CD14-positive monocyte (primary cell): ENCODE measurements around the gene DNM2. TPM values are rescaled to one million over a fixed set of nuclear protein-coding genes. Genes with fewer than 3 reads are reported as not detected.
A peak's percentile ranks its signal among the peaks of the same experiment; 100 is the strongest.

Experiments used
- DNase-seq, 3 donors: peaks; one replicate each; pipeline ENCODE4 v3.0.0-alpha.2; 2011 to 2022
- H2AFZ ChIP-seq: 2 replicates; pipeline ENCODE4 v1.6.0; 2012; ENCODE audit warnings: mild to moderate bottlenecking, low read depth, low read length, inconsistent platforms; ENCODE audit not compliant: insufficient read depth, poor library complexity, severe bottlenecking
- H3K27ac ChIP-seq, 2 donors: 1 replicate in 1 of 2; 2 replicates in 1 of 2; pipeline ENCODE4 v1.5.1; 2012 to 2013; ENCODE audit warnings: low read length in 2 of 2, control low read depth in 1 of 2, inconsistent platforms in 1 of 2, low read depth in 1 of 2, mild to moderate bottlenecking in 1 of 2
- H3K27me3 ChIP-seq, 2 donors: one replicate each; pipeline versions ENCODE4 v1.6.0 to v1.6.1; 2011 to 2013; ENCODE audit warnings: low read length in 2 of 2; ENCODE audit not compliant: control insufficient read depth in 2 of 2, insufficient read depth in 2 of 2
- H3K36me3 ChIP-seq, 2 donors: replicated peaks in 1 of 2; 1 replicate in 1 of 2; 2 replicates in 1 of 2; pipeline versions ENCODE4 v1.5.1 to v1.6.1; 2012 to 2013; ENCODE audit warnings: low read length in 2 of 2, control low read depth in 1 of 2, inconsistent platforms in 1 of 2, mild to moderate bottlenecking in 1 of 2; ENCODE audit not compliant: insufficient read depth in 2 of 2, control insufficient read depth in 1 of 2
- H3K4me1 ChIP-seq, 2 donors: 1 replicate in 1 of 2; 2 replicates in 1 of 2; pipeline versions ENCODE4 v1.5.1 to v1.6.1; 2012 to 2013; ENCODE audit warnings: low read length in 2 of 2, control low read depth in 1 of 2, inconsistent platforms in 1 of 2, mild to moderate bottlenecking in 1 of 2, moderate library complexity in 1 of 2; ENCODE audit not compliant: insufficient read depth in 2 of 2, control insufficient read depth in 1 of 2
- H3K4me2 ChIP-seq: replicated peaks from 2 replicates; pipeline ENCODE3; 2012; ENCODE audit warnings: low read length, moderate library complexity, mild to moderate bottlenecking; ENCODE audit not compliant: poor library complexity, severe bottlenecking; ENCODE audit errors: extremely low read depth
- H3K4me3 ChIP-seq, 3 experiments: fragments of 200-600 bp in 1 of 3; sonication (generic) in 1 of 3; replicated peaks in 1 of 3; 1 replicate in 2 of 3; 2 replicates in 1 of 3; pipeline ENCODE4 v1.5.1; 2011 to 2013; ENCODE audit warnings: low read length in 3 of 3, mild to moderate bottlenecking in 3 of 3, control low read depth in 2 of 3, low read depth in 2 of 3, inconsistent platforms in 1 of 3, moderate library complexity in 1 of 3
- H3K79me2 ChIP-seq: 2 replicates; pipeline ENCODE4 v1.6.0; 2012; ENCODE audit warnings: mild to moderate bottlenecking, control low read depth, inconsistent platforms, low read length, moderate library complexity; ENCODE audit not compliant: insufficient read depth
- H3K9ac ChIP-seq: 2 replicates; pipeline ENCODE4 v1.6.0; 2017; ENCODE audit warnings: low read length, mild to moderate bottlenecking; ENCODE audit not compliant: insufficient read depth, poor library complexity, severe bottlenecking
- H3K9me3 ChIP-seq, 2 donors: replicated peaks in 1 of 2; 1 replicate in 1 of 2; 2 replicates in 1 of 2; pipeline versions ENCODE4 v1.5.1 to v1.6.1; 2012 to 2013; ENCODE audit warnings: low read length in 2 of 2, control low read depth in 1 of 2; ENCODE audit not compliant: control insufficient read depth in 1 of 2, insufficient read depth in 1 of 2
- H4K20me1 ChIP-seq: 2 replicates; pipeline ENCODE4 v1.6.0; 2012; ENCODE audit warnings: mild to moderate bottlenecking, low read length, control low read depth, moderate library complexity; ENCODE audit not compliant: insufficient read depth
- H3K27ac Mint-ChIP-seq, 7 donors: one replicate each; pipeline ENCODE4 v1.8.0; 2020; ENCODE audit warnings: mild to moderate bottlenecking in 7 of 7, mixed read lengths in 7 of 7, moderate library complexity in 6 of 7, inconsistent platforms in 2 of 7
- H3K27me3 Mint-ChIP-seq, 3 donors: one replicate each; pipeline ENCODE4 v1.8.0; 2021 to 2022; ENCODE audit warnings: low read depth in 3 of 3, mild to moderate bottlenecking in 3 of 3, mixed read lengths in 3 of 3, moderate library complexity in 3 of 3, inconsistent platforms in 1 of 3
- H3K36me3 Mint-ChIP-seq, 2 donors: one replicate each; pipeline ENCODE4 v1.8.0; 2020; ENCODE audit warnings: mixed read lengths in 2 of 2, inconsistent platforms in 1 of 2, mild to moderate bottlenecking in 1 of 2
- H3K4me1 Mint-ChIP-seq: one replicate; pipeline ENCODE4 v1.8.0; 2020; ENCODE audit warnings: mild to moderate bottlenecking, mixed read lengths
- H3K4me3 Mint-ChIP-seq, 2 donors: one replicate each; pipeline ENCODE4 v1.8.0; 2020; ENCODE audit warnings: mild to moderate bottlenecking in 2 of 2, mixed read lengths in 2 of 2, moderate library complexity in 1 of 2
- H3K9me3 Mint-ChIP-seq, 7 donors: one replicate each; pipeline ENCODE4 v1.8.0; 2020 to 2022; ENCODE audit warnings: mixed read lengths in 7 of 7, mild to moderate bottlenecking in 6 of 7, moderate library complexity in 6 of 7, inconsistent platforms in 2 of 7
- WGBS: methylation state at CpG from one replicate; pipeline ENCODE4 v1.1.5; 2013; ENCODE audit warnings: missing lambda C conversion rate; ENCODE audit not compliant: insufficient coverage; 5-methylcytosine and 5-hydroxymethylcytosine counted together
- intact Hi-C, 2 donors: fragments of 100-400 bp; cut with micrococcal nuclease; formaldehyde crosslinking; loops; one replicate each; pipeline versions ENCODE4 v1.15.0 to v1.15.1; 2023
- polyA plus RNA-seq, 3 donors: library from polyadenylated mRNA; depleted of rRNA in 1 of 3; unstranded in 2 of 3; stranded (reverse) in 1 of 3; fragments of 300-500 nt in 2 of 3; fragments of >200 nt in 1 of 3; fragmentation: Illumina TruSeq in 2 of 3; gene quantifications; 1 replicate in 2 of 3; 2 replicates in 1 of 3; pipeline ENCODE4 v1.2.3, GENCODE V29; 2012 to 2021
- TF ChIP-seq, protein P1 (sequence below): fragments of 200-600 bp; IDR thresholded peaks from one replicate; pipeline ENCODE4 v1.8.0; 2022; ENCODE audit warnings: antibody characterized with exemption, mild to moderate bottlenecking

Gene DNM2
- polyA plus RNA-seq, 3 donors = 53.0 to 186 (median 69.5) TPM

DNA sequence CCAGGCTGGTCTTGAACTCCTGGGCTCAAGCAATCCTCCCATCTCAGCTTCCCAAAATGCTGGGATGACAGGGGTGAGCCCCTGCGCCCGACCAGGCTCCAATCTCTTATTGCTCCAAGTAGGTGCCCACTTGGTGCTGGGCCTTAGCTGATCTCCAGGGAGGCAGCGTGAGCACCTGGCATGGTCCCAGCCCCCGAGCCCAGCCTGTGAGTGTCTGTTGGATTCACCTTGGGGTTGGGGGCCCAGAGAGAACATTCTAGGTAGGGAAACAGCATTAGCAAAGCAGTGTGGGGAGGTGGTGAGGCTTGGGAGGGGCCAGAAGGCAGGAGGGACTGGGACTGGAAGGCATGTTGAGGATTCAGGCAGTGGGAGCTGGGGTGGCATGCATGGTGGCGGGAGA is 45.5 kb downstream of the DNM2 start:
- WGBS = 81% methylated on average over 5 of the region's 5 CpGs
- peak overlapping the region in 4 of 7 donors; percentile 6 to 84 (median 65) for H3K27ac Mint-ChIP-seq
- peaks cover 94% of the 10 kb centered on the region for H4K20me1 ChIP-seq
- no peaks in the 10 kb centered on the region for H3K27me3 Mint-ChIP-seq
- no peak overlapping the region for H3K4me2 ChIP-seq
- H3K9me3 ChIP-seq = no peaks in the 10 kb centered on the region
- H3K4me1 Mint-ChIP-seq = peaks cover 56% of the 10 kb centered on the region
- TF ChIP-seq, protein P1, sequence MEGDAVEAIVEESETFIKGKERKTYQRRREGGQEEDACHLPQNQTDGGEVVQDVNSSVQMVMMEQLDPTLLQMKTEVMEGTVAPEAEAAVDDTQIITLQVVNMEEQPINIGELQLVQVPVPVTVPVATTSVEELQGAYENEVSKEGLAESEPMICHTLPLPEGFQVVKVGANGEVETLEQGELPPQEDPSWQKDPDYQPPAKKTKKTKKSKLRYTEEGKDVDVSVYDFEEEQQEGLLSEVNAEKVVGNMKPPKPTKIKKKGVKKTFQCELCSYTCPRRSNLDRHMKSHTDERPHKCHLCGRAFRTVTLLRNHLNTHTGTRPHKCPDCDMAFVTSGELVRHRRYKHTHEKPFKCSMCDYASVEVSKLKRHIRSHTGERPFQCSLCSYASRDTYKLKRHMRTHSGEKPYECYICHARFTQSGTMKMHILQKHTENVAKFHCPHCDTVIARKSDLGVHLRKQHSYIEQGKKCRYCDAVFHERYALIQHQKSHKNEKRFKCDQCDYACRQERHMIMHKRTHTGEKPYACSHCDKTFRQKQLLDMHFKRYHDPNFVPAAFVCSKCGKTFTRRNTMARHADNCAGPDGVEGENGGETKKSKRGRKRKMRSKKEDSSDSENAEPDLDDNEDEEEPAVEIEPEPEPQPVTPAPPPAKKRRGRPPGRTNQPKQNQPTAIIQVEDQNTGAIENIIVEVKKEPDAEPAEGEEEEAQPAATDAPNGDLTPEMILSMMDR = no peak
- H3K27ac ChIP-seq = peak overlapping the region in 1 of 2 donors; percentile 58
- no peaks in the 10 kb centered on the region for H3K27me3 ChIP-seq
- no peak overlapping the region for H3K9ac ChIP-seq
- DNase-seq = no peak
- no peak overlapping the region for H2AFZ ChIP-seq
- peaks cover 90% of the 10 kb centered on the region for H3K79me2 ChIP-seq
- peaks cover 35 to 62% of the 10 kb centered on the region in 2 donors for H3K36me3 ChIP-seq
- peaks cover 36 to 41% of the 10 kb centered on the region in 2 donors for H3K4me1 ChIP-seq
- no peak overlapping the region for H3K4me3 ChIP-seq
- no peak overlapping the region for H3K4me3 Mint-ChIP-seq
- H3K9me3 Mint-ChIP-seq = no peaks in the 10 kb centered on the region
- intact Hi-C loops = loop anchor here in 1 of 2 donors (5.0 kb wide), 1 partner anchor 46 kb away; the partner anchor contains the start of gene DNM2
- H3K36me3 Mint-ChIP-seq = peaks cover 35 to 68% of the 10 kb centered on the region in 2 donors

DNA sequence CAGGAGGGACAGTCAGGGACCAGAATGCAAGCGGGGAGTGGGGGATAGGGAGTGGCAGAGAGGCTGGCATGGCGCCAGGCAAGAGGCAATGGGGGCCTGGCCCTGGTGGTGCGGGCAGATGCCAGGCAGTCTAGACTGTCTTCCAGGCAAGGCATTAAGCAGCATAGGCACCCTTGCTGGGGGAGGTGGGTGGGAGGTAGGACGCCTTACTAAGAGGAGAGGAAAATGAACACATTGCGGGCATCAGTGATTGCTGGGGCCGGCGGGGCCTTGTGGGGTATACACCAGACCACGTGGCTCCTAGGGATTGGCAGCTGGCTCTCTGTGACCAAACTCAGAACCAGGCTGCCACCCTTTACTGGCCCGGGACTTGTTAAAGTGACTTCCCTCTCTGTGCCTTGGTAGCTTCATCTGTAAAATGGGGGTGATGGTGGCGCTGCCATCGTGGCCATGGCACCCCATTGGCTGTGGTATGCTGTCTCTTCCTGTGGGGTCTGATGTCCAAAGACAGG is 46.0 kb downstream of the DNM2 start:
- no peaks in the 10 kb centered on the region for H3K9me3 Mint-ChIP-seq
- H3K27me3 Mint-ChIP-seq = peaks cover 0 to 1% (median 0%) of the 10 kb centered on the region in 3 donors
- H3K27me3 ChIP-seq = no peaks in the 10 kb centered on the region
- DNase-seq = no peak
- no peak overlapping the region for H3K4me3 Mint-ChIP-seq
- no peak overlapping the region for H3K4me3 ChIP-seq
- H3K79me2 ChIP-seq = peaks cover 91% of the 10 kb centered on the region
- H3K36me3 Mint-ChIP-seq = peaks cover 40 to 73% of the 10 kb centered on the region in 2 donors
- H2AFZ ChIP-seq = no peak overlapping the region
- no peak overlapping the region for H3K9ac ChIP-seq
- H3K9me3 ChIP-seq = no peaks in the 10 kb centered on the region
- H3K36me3 ChIP-seq = peaks cover 35 to 67% of the 10 kb centered on the region in 2 donors
- H3K27ac Mint-ChIP-seq = peak overlapping the region; percentile 6 to 84 (median 62)
- no peak overlapping the region for H3K4me2 ChIP-seq
- peaks cover 33 to 37% of the 10 kb centered on the region in 2 donors for H3K4me1 ChIP-seq
- peaks cover 58% of the 10 kb centered on the region for H3K4me1 Mint-ChIP-seq
- TF ChIP-seq, protein P1 = no peak
- intact Hi-C loops = loop anchor here in 1 of 2 donors (5.0 kb wide), 1 partner anchor 47 kb away; the partner anchor contains the start of gene DNM2
- 77% methylated on average over 11 of the region's 11 CpGs for WGBS
- peaks cover 95% of the 10 kb centered on the region for H4K20me1 ChIP-seq
- H3K27ac ChIP-seq = peak overlapping the region in 1 of 2 donors; percentile 58
